Lower lobe of right lung (tissue), 2 donors: ENCODE data around the gene CSN1S1. TPM values are rescaled to one million over a fixed set of nuclear protein-coding genes. Genes with fewer than 3 reads are reported as not detected.

ENCODE experiments used
- ATAC-seq, 2 donors: fragments of 200-7000 bp; cut with Tn5 transposase; one replicate each; pipeline ENCODE4 v1.9.1; 2020 to 2022; ENCODE audit warnings: mild to moderate bottlenecking in 2 of 2, moderate library complexity in 2 of 2
- DNase-seq: peaks from one replicate; pipeline ENCODE4 v3.0.0-alpha.2; 2020
- H3K27ac ChIP-seq: fragments of 200-600 bp; one replicate; pipeline ENCODE4 v1.8.0; 2022
- H3K27me3 ChIP-seq: fragments of 200-600 bp; one replicate; pipeline ENCODE4 v1.8.0; 2022; ENCODE audit warnings: low read depth
- H3K36me3 ChIP-seq: fragments of 200-600 bp; one replicate; pipeline ENCODE4 v1.8.0; 2022; ENCODE audit warnings: mild to moderate bottlenecking
- H3K4me1 ChIP-seq: fragments of 200-600 bp; one replicate; pipeline ENCODE4 v1.8.0; 2022
- H3K4me3 ChIP-seq: fragments of 200-600 bp; one replicate; pipeline ENCODE4 v1.8.0; 2022; ENCODE audit warnings: mild to moderate bottlenecking
- H3K9me3 ChIP-seq: fragments of 200-600 bp; one replicate; pipeline ENCODE4 v1.8.0; 2022
- CTCF ChIP-seq: fragments of 200-600 bp; IDR thresholded peaks from one replicate; pipeline ENCODE4 v1.8.0; 2022; ENCODE audit warnings: antibody characterized with exemption, mild to moderate bottlenecking
- intact Hi-C: fragments of 100-400 bp; cut with DNase I; formaldehyde crosslinking; loops from one replicate; pipeline ENCODE4 v1.11.0; 2022
- total RNA-seq: library from RNA; stranded (reverse); fragmentation: NEBNext Ultra II Directional; extraction: Animal tissue kit (Norgen Biotek cat#: 25700); gene quantifications from one replicate; pipeline ENCODE4 v1.2.1, GENCODE V29; 2021
- donor health status: DM: no; HTN: yes; CAD: no; lungs with severe emphysema.

Gene CSN1S1
- total RNA-seq, 1 donor from 2014 or later, result not detected

GRCh38 chr4:69965628-69966027 is 34.8 kb downstream of the CSN1S1 start, which contains the start of gene CSN2:
CSN2 (minus strand) TSS chr4:69965728; CDS start chr4:69960995, 4,733 bp downstream.
- ATAC-seq, result no peak
- H3K9me3 ChIP-seq, result no peaks in the 10 kb centered on the region
- H3K4me3 ChIP-seq, result no peak within 1 kb of the TSS
- intact Hi-C loops, result no loop called here
- H3K36me3 ChIP-seq, result no peaks in the 10 kb centered on the region
- no peak for DNase-seq
- H3K27me3 ChIP-seq, result no peaks in the 10 kb centered on the region
- no peaks in the 10 kb centered on the region for H3K4me1 ChIP-seq
- no peak for TF ChIP-seq CTCF
- no peak within 1 kb of the TSS for H3K27ac ChIP-seq

GRCh38 chr4:69970071-69970470 is 39.2 kb downstream of the CSN1S1 start:
- TF ChIP-seq CTCF, result no peak
- intact Hi-C loops, result no loop called here
- H3K9me3 ChIP-seq, result no peaks in the 10 kb centered on the region
- no peak for ATAC-seq
- no peak overlapping the region for H3K4me3 ChIP-seq
- no peaks in the 10 kb centered on the region for H3K4me1 ChIP-seq
- H3K27ac ChIP-seq, result no peak overlapping the region
- no peaks in the 10 kb centered on the region for H3K36me3 ChIP-seq
- DNase-seq, result no peak
- no peaks in the 10 kb centered on the region for H3K27me3 ChIP-seq

GRCh38 chr4:69974631-69975030 is 43.8 kb downstream of the CSN1S1 start:
- Histone ChIP-seq H3K9me3 (no peaks in the 10 kb centered on the region), H3K36me3 (no peaks in the 10 kb centered on the region)
- ATAC-seq, result no peak

GRCh38 chr4:69977582-69977981 is 46.7 kb downstream of the CSN1S1 start:
- Histone ChIP-seq H3K9me3 (no peaks in the 10 kb centered on the region), H3K36me3 (no peaks in the 10 kb centered on the region), H3K27me3 (no peaks in the 10 kb centered on the region), H3K4me3 (no peak overlapping the region), H3K4me1 (no peaks in the 10 kb centered on the region), H3K27ac (no peak overlapping the region)
- no peak for ATAC-seq
- TF ChIP-seq CTCF, result no peak
- intact Hi-C loops, result no loop called here
- no peak for DNase-seq

More at GRCh38 chr4:69974631-69975030, 43.8 kb downstream of the CSN1S1 start:
- H3K27me3 ChIP-seq, result no peaks in the 10 kb centered on the region
- no peaks in the 10 kb centered on the region for H3K4me1 ChIP-seq
- no peak overlapping the region for H3K27ac ChIP-seq
- no peak for TF ChIP-seq CTCF
- intact Hi-C loops, result no loop called here
- no peak for DNase-seq
- H3K4me3 ChIP-seq, result no peak overlapping the region

GRCh38 chr4:69984030-69984443 is 53.2 kb downstream of the CSN1S1 start:
- intact Hi-C loops, result no loop called here
- H3K9me3 ChIP-seq, result no peaks in the 10 kb centered on the region
- no peaks in the 10 kb centered on the region for H3K36me3 ChIP-seq
- H3K4me3 ChIP-seq, result no peak overlapping the region
- ATAC-seq (peak; percentile 76 to 90), DNase-seq (no peak)
- no peak overlapping the region for H3K27ac ChIP-seq
- no peaks in the 10 kb centered on the region for H3K4me1 ChIP-seq
- H3K27me3 ChIP-seq, result no peaks in the 10 kb centered on the region
- no peak for TF ChIP-seq CTCF

- H3K27ac ChIP-seq, result no peak overlapping the region
- intact Hi-C loops, result no loop called here
- TF ChIP-seq CTCF, result no peak
- DNase-seq (no peak), ATAC-seq (no peak)
- no peaks in the 10 kb centered on the region for H3K36me3 ChIP-seq
- no peaks in the 10 kb centered on the region for H3K4me1 ChIP-seq
- no peak overlapping the region for H3K4me3 ChIP-seq
- no peaks in the 10 kb centered on the region for H3K27me3 ChIP-seq
- no peaks in the 10 kb centered on the region for H3K9me3 ChIP-seq
Observed at GRCh38 chr4:69986663-69987062, 55.8 kb downstream of the CSN1S1 start.
